H1 (cell line): ENCODE data around the gene ABL1. TPM values are rescaled to one million over a fixed set of nuclear protein-coding genes. Genes with fewer than 3 reads are reported as not detected.

Source experiments
- ASH2L ChIP-seq: fragments of 200-600, 300-600 bp; sonication (generic); IDR thresholded peaks from one replicate; pipeline ENCODE4 v1.7.1; 2017; ENCODE audit warnings: low read length
- BRCA1 ChIP-seq: IDR thresholded peaks from 2 replicates; pipeline ENCODE4 v1.6.1; 2012; ENCODE audit warnings: low read depth, low read length, improper control_type of control experiment
- CBX8 ChIP-seq: fragments of 300-800, 300-1000 bp; sonication (generic); IDR thresholded peaks from 2 replicates; pipeline ENCODE4 v1.7.1; 2016; ENCODE audit warnings: low read depth, low read length, borderline replicate concordance
- CEBPB ChIP-seq: IDR thresholded peaks from 2 replicates; pipeline ENCODE4 v1.6.1; 2012; ENCODE audit warnings: low read depth, low read length
- CHD7 ChIP-seq: fragments of 300-600 bp; sonication (generic); IDR thresholded peaks from 2 replicates; pipeline ENCODE4 v1.7.1; 2012; ENCODE audit warnings: low read length, moderate library complexity, mild to moderate bottlenecking, inconsistent platforms; ENCODE audit not compliant: insufficient replicate concordance
- CTBP2 ChIP-seq: IDR thresholded peaks from 2 replicates; pipeline ENCODE4 v1.7.0; 2011; ENCODE audit warnings: borderline replicate concordance, mild to moderate bottlenecking, moderate library complexity, mixed read lengths, low read length; ENCODE audit not compliant: insufficient read depth, insufficient read length
- HDAC2 ChIP-seq, 2 experiments: fragments of 300-600 bp in 1 of 2; sonication (generic) in 1 of 2; IDR thresholded peaks; 2 replicates each; pipeline ENCODE4 v1.6.1; 2011 to 2012; ENCODE audit warnings: low read depth in 2 of 2, low read length in 2 of 2, mild to moderate bottlenecking in 2 of 2, moderate library complexity in 2 of 2, borderline replicate concordance in 1 of 2, inconsistent platforms in 1 of 2
- KDM1A ChIP-seq: fragments of 200-600, 300-600 bp; sonication (generic); IDR thresholded peaks from 2 replicates; pipeline ENCODE4 v1.7.1; 2016; ENCODE audit warnings: mild to moderate bottlenecking, low read length, borderline replicate concordance
- SIRT6 ChIP-seq: IDR thresholded peaks from one replicate; pipeline ENCODE4 v1.7.1; 2012; ENCODE audit warnings: low read length, inconsistent platforms
- SP2 ChIP-seq: IDR thresholded peaks from 2 replicates; pipeline ENCODE4 v1.6.1; 2012; ENCODE audit warnings: mild to moderate bottlenecking, low read length, inconsistent platforms
- TCF12 ChIP-seq: IDR thresholded peaks from 2 replicates; pipeline ENCODE4 v1.6.1; 2011; ENCODE audit warnings: low read depth, mild to moderate bottlenecking, low read length
- polyA plus RNA-seq, 7 experiments: library from polyadenylated mRNA; depleted of rRNA in 3 of 7; stranded (reverse) in 5 of 7; unstranded in 2 of 7; fragments of >200 nt in 5 of 7; fragments of 200-250 nt in 2 of 7; gene quantifications; 1 replicate in 5 of 7; 2 replicates in 1 of 7; 4 replicates in 1 of 7; pipeline versions ENCODE4 v1.2.1 to v1.2.3, GENCODE V29; 2011 to 2013; ENCODE audit warnings: missing spikeins in 2 of 7, mixed read lengths in 2 of 7
- total RNA-seq: library from RNA; stranded (reverse); fragmentation: NEBNext Ultra II Directional; extraction: Animal tissue kit (Norgen Biotek cat#: 25700); gene quantifications from 2 replicates; pipeline ENCODE4 v1.2.1, GENCODE V29; 2021
- TF ChIP-seq, protein P1 (sequence below): IDR thresholded peaks from 2 replicates; pipeline ENCODE4 v1.6.1; 2012; ENCODE audit warnings: inconsistent platforms

Gene ABL1
- total and polyA plus RNA-seq, 2 of the 8 experiments (the other 6 are each of a cell fraction or from before 2014, with no cell fraction given), result 35.3 to 104 TPM

- TF ChIP-seq CHD7, result no peak
- no peak for TF ChIP-seq CBX8
- TF ChIP-seq ASH2L, result no peak
- TF ChIP-seq HDAC2 (IDR thresholded peaks at IDR 0.05; ENCODE audit: borderline replicate concordance in 1 of 2, low read depth in 2 of 2, low read length in 2 of 2), result no peak
- no peak for TF ChIP-seq SIRT6
- TF ChIP-seq, protein P1, sequence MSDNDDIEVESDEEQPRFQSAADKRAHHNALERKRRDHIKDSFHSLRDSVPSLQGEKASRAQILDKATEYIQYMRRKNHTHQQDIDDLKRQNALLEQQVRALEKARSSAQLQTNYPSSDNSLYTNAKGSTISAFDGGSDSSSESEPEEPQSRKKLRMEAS, result no peak
- TF ChIP-seq CEBPB, result no peak
- no peak for TF ChIP-seq TCF12
- no peak for TF ChIP-seq KDM1A
- TF ChIP-seq CTBP2, result no peak
- no peak for TF ChIP-seq BRCA1
- no peak for TF ChIP-seq SP2
Observed at GRCh38 chr9:130874783-130875182, 39.7 kb downstream of the ABL1 start (continued).
